ENCODE measurements around the gene RPRD1B. TPM values are rescaled to one million over a fixed set of nuclear protein-coding genes. Genes with fewer than 3 reads are reported as not detected.

Gene RPRD1B
- total RNA-seq, 1 donor from 2014 or later = 16.4 TPM

DNA sequence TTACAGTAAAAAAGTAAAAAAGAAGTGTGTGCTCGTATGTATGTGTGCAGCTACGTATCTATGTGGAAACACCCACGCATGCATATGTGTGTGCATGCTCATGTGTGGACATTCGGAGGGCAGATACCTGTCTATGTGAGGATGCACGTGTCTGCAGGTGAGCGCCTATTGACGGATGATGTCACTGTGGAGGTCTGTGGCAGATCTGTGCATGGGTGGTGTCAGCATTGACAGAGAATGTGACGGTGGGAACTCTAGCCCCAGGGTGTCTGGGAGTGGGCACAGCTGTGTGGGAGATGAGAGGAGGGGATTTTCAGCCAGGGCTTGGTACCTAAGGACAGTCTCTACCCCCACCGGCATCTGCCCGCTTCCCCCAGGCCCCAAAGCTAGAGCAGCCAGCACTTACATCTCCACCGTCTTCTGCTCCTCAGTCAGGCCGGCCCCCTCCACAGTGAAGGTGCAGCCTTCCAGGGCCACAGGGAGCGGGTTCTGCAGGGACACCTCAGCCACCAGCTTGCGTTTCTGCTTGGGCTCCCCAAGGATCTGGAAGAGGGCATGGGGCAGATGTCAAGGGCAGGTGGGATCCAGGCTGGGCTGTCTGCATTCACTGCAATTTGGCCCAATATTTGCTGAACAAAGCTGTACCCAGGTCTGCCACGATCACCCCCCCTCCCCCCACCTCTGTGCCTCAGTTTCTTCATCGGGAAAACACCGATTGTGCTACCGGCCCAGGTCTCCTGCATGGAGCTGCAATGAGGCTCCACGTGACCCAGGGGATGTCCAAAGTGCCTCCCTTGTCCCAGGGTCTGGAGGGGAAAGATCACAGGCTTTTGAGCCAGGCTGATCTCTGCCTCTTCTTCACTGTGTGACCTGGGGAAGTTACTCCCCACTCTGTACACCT lies 97.4 kb downstream of the RPRD1B start:
- H3K4me1 ChIP-seq = peaks cover 10 to 27% of the 10 kb centered on the region in 2 donors
- TF ChIP-seq, protein P1, sequence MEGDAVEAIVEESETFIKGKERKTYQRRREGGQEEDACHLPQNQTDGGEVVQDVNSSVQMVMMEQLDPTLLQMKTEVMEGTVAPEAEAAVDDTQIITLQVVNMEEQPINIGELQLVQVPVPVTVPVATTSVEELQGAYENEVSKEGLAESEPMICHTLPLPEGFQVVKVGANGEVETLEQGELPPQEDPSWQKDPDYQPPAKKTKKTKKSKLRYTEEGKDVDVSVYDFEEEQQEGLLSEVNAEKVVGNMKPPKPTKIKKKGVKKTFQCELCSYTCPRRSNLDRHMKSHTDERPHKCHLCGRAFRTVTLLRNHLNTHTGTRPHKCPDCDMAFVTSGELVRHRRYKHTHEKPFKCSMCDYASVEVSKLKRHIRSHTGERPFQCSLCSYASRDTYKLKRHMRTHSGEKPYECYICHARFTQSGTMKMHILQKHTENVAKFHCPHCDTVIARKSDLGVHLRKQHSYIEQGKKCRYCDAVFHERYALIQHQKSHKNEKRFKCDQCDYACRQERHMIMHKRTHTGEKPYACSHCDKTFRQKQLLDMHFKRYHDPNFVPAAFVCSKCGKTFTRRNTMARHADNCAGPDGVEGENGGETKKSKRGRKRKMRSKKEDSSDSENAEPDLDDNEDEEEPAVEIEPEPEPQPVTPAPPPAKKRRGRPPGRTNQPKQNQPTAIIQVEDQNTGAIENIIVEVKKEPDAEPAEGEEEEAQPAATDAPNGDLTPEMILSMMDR (IDR thresholded peaks at IDR 0.05) = no peak
- peaks cover 42 to 51% of the 10 kb centered on the region in 2 donors for H3K36me3 ChIP-seq
- H3K27ac ChIP-seq = no peak overlapping the region
- intact Hi-C loops (cut with DNase I) = no loop called here
- no peaks in the 10 kb centered on the region for H3K9me3 ChIP-seq
- H3K4me3 ChIP-seq = no peak overlapping the region
- DNase-seq (ENCODE audit: low spot score in 2 of 2) = peak in 1 of 2 donors; percentile 6
- H3K27me3 ChIP-seq = no peaks in the 10 kb centered on the region

GRCh38 chr20:38131588-38132121 lies 98.1 kb downstream of the RPRD1B start:
- TF ChIP-seq, protein P1 (IDR thresholded peaks at IDR 0.05) = no peak
- Histone ChIP-seq H3K9me3 (no peaks in the 10 kb centered on the region), H3K27ac (no peak overlapping the region), H3K36me3 (peaks cover 46 to 57% of the 10 kb centered on the region in 2 donors), H3K4me1 (peaks cover 3 to 20% of the 10 kb centered on the region in 2 donors), H3K4me3 (no peak overlapping the region), H3K27me3 (no peaks in the 10 kb centered on the region)
- DNase-seq (ENCODE audit: low spot score in 2 of 2) = no peak
- intact Hi-C loops (cut with DNase I) = no loop called here

- Histone ChIP-seq H3K36me3 (peaks cover 53 to 64% of the 10 kb centered on the region in 2 donors), H3K27ac (no peak overlapping the region), H3K4me1 (peaks cover 3 to 16% of the 10 kb centered on the region in 2 donors), H3K27me3 (no peaks in the 10 kb centered on the region), H3K4me3 (no peak overlapping the region), H3K9me3 (no peaks in the 10 kb centered on the region)
- peak in 1 of 2 donors; percentile 5 for DNase-seq (ENCODE audit: low spot score in 2 of 2)
- TF ChIP-seq, protein P1 (IDR thresholded peaks at IDR 0.05) = no peak
- intact Hi-C loops (cut with DNase I) = no loop called here
These were observed 98.8 kb downstream of the RPRD1B start for GRCh38 chr20:38132156-38132909.

DNA sequence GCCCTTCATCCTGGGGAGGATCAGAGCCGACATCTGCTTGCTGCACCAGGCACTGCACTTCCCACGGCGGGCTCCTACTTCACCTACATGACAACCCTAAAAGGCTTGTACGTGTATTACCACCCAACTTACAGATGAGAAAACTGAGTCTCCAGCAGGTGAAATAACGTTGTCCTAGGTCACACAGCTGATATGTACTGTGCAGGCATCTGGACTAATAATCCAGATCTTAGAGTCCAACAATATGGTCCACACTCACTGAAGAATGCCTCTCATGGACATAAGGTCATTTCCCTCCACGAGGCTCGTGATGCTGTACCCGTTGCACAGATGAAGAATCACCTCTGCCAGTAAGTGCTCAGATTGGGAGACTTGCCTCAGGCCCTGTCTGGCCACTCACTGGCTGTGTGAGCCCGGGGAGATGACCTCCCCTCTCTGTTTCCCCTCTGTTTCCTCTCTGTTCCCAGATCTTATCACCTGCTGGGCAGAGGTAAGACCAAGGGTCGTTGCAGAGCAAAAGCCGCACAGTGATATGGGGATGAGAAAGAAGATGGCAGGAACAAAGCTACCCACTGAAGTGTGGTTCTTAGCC lies 99.5 kb downstream of the RPRD1B start:
- no peak for DNase-seq (ENCODE audit: low spot score in 2 of 2)
- Histone ChIP-seq H3K36me3 (peaks cover 59 to 70% of the 10 kb centered on the region in 2 donors), H3K4me3 (no peak overlapping the region), H3K9me3 (no peaks in the 10 kb centered on the region), H3K27me3 (no peaks in the 10 kb centered on the region), H3K27ac (peak overlapping the region in 1 of 2 donors; percentile 75), H3K4me1 (peaks cover 3 to 16% of the 10 kb centered on the region in 2 donors)
- TF ChIP-seq, protein P1 (IDR thresholded peaks at IDR 0.05) = no peak
- intact Hi-C loops (cut with DNase I) = no loop called here

DNA sequence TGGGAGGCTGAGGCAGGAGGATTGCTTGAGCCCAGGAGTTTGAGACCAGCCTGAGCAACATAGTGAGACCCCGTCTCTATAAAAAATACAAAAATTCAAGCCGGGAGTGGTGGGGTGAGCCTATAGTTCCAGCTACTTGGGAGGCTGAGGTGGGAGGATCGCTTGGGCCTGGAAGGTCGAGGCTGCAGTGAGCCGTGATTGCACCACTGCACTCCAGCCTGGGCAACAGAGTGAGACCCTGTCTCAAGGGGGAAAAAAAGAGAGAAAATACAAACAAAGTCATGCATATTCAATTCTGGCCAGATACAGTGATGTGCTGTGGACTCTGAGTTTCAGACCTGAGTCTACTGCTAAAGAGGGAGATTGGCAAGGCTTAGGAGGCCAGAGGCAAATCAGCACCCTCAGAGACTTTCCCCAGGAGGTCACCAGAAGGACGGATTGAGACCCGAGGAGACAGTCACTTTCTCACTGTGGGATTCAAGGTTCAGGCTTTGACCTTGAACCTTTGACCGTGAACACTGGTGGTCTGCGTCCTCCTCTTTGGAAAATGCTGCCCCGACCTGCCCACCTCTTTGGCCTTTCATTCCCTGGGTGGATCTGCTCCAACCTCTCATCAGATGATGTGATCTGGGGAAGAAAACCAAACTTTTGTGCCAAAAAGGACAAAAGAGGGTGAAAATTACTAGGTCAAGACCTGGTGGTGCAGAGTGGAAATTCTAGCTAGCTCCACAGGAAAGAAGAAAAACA lies 100.3 kb downstream of the RPRD1B start:
- peak overlapping the region; percentile 75 to 80 for H3K27ac ChIP-seq
- no peak for DNase-seq (ENCODE audit: low spot score in 2 of 2)
- H3K4me3 ChIP-seq = no peak overlapping the region
- TF ChIP-seq, protein P1 (IDR thresholded peaks at IDR 0.05) = no peak
- no peaks in the 10 kb centered on the region for H3K9me3 ChIP-seq
- no peaks in the 10 kb centered on the region for H3K27me3 ChIP-seq
- intact Hi-C loops (cut with DNase I) = no loop called here
- H3K36me3 ChIP-seq = peaks cover 68 to 79% of the 10 kb centered on the region in 2 donors
- H3K4me1 ChIP-seq = peaks cover 3 to 16% of the 10 kb centered on the region in 2 donors
